Activated T-cell treated with anti-CD3 and anti-CD28 coated beads, Interleukin-2, amount 50 U/mL, for 1 hour (primary cell): ENCODE data around the gene SLC25A3.
"Not testable (repeated sequence)": the region's sequence is repeated elsewhere in the genome, so short reads cannot be mapped to it uniquely, and the experiment has no call there.

ENCODE experiments used
- DNase-seq: peaks from one replicate; pipeline ENCODE4 v3.0.0-alpha.2; 2020

SLC25A3 gene

DNA sequence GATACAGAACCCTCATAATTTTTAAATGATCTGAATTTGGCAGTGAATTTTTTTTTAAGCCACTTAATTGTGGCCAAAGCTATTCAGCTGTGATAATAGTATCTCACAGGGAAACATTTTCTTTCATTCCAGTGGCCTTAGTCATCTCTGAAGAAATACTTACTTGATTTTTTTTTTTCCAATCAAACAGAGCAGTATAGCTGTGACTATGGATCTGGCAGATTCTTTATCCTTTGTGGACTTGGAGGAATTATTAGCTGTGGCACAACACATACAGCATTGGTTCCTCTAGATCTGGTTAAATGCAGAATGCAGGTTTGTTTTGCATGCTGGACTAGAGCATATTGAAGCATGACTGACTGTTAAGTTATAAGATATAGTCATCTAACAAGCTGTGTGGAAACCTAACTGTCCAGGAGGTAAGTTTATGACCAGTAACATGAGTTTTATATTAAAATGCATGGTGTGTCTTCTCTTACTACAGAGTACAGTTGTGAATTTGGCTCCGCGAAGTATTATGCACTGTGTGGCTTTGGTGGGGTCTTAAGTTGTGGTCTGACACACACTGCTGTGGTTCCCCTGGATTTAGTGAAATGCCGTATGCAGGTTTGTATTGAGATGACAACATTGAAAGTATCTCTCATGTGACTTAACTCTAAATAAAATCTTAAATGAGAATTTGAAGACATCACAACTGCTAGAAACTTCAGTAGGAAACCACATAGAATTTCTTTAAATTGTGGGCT, 1.9 kb downstream of the SLC25A3 start:
- DNase-seq, result no peak

DNA sequence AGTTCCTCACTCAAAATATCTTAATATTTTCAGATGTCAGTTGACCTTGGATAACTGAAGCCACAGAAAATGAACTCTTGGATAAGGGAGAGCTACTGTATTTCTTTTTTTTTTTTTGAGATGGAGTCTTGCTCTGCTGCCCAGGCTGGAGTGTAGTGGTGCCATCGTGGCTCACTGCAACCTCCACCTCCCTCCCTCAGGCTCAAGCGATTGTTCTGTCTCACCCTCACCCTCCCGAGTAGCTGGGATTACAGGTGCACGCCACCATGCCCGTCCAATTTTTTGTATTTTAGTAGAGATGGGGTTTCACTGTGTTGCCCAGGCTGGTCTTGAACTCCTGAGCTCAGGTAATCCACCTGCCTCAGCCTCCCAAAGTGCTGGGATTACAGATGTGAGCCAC, 3.8 kb downstream of the SLC25A3 start:
- DNase-seq, result not testable (repeated sequence)

DNA sequence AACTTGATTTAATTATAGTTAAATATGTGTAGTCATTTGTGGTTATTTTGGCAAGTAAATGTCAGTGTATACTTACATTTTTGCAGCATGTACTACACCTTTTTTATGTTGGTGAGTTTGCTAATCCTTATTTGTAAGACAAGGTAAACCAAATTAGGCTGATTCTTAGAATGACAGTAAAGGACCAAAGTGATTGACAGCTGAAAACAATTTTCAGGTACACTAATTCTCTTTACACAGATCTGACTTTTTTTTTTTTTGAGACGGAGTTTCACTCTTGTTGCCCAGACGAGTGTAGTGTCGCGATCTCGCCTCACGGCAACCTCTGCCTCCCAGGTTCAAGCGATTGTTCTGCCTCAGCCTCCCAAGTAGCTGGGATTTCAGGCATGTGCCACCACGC, 8.4 kb downstream of the SLC25A3 start:
- no peak for DNase-seq

DNA sequence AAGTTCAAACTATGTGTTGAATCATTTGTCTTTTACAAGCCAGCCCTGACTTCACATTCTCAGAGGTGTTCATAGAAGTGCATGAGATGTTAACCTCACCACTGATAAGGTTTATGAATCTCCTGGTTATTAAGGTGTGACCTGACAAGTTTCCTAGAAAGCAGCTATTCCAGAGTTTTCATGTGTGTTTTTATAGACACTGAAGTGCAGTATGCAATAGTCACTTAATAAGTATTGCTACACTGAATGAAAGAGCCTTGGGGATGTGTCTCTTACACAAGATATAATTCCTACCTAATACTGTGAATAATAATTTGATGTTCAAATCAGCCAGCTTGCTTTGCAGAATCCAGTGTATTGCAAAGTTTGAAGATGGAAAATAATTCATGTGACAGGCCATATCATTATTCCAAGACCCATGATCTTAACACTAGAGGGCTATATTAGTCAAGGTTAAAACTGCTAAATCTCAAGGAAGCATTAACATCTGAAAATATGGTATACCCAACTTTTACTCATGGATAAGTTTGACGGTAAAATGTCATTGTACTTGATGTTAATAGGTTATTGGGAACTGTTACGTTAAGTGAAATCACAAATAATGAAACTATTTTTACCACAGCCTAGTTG, 13.0 kb downstream of the SLC25A3 start:
- no peak for DNase-seq

DNA sequence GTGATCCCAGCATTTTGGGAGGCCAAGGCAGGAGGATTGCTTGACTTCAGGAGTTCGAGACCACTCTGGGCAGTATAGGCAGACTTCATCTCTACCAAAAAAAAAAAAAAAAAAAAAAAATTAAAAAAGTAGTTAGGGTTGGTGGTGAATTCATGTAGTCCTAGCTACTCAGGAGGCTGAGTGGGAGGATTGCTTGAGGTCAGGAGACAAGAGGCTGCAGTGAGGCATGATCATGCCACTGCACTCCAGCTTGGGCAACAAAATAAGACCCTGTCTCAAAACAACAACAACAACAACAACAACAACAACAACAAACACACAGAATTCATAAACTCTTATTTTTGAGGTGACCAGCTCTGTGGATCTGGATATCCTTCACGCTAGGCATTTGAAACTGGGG, 17.1 kb downstream of the SLC25A3 start:
- DNase-seq, result no peak

DNA sequence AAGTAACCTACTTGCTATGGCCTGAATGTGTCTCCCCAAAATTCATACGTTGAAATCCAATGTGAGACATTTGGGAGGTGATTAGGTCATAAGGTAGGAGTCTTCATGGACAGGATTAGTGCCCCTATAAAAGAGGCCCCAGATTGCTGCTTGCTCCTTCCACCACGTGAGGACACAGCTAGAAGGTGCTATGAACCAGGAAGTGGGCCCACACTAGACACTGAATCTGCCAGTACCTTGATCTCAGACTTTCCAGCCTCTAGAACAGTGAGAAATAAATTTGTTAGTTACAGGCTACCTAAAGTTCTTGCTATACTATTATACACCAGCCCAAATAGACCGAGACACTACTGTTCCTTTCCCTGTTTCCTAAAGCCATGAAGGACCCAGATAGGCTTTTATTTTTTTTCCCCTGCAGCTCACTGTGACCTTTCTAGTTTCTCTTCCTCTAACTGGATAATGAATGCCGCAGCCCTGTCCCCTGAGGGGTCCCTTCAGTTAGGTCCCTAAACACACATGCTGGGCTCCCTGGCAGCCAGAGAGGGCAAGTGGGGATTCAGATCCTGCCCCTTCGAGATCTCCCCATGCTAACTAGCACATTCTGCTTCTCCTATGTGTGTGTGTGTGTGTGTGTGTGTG, 19.3 kb downstream of the SLC25A3 start:
- DNase-seq, result no peak

DNA sequence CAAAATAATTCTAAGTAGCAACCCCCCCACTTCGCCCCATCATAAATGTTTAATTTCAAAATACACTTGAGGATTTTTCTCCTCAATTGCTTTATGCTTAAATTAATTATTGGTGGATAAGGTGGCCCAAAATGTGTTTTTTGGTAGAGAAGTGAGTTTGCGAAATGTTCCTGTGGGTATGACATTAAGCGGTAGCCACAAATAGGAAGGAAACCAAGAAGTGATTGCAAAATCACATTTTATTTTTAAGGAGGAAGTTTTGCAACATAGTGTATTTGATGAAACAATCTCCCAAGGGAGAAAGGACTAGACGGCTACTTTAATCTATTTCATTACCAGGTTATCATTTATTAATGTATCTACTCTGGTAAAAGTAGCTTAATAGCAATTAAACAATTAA, 25.5 kb downstream of the SLC25A3 start:
- DNase-seq, result no peak

DNA sequence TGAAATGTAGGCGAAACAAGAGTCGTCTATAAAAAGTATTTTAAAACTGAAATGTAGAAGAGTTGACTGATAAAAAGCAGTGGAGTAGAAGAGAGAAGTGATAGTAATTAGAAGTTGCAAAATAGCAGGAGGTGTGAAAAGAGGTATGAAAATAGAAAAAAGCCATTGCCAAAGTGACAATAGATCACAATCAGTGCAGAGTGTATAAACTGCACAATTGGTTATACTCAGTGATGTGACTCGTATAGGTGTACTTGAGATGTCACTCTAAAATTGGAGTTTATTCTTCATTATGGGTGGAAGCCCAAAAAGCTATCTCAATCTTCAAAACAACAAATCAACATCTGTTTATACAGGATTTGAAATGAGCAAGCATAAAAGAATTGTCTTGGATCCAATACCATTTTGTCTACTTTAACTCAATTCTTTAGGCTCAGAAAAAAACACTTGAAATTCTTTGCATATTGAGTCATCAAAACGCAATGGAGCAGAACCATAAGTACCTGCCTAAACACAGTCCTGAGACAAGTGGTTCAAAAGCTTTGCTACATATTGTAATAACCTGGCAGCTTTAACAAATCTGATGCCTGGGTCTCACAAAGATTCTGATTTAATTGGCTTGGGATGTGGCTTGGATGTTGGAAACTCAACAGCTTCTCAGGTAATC, 42.3 kb downstream of the SLC25A3 start:
- DNase-seq, result no peak

DNA sequence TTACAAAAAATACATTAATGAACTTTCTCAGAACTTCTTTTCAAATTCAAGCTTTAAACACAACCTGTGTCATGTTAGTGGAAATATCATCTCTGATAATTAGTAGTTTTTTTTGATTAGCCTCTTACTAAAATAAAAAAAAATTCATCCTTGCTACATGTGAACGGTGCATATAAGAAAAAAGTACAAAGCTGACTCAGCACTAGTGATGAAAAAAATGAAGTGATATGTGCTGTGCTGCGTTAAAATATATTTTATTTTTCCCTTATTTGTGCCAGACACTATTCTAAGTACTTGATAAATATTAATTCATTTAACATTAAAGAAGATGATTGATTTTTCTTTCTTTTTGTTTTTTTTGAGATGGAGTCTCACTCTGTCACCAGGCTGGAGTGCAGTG, 43.6 kb downstream of the SLC25A3 start:
- no peak for DNase-seq

DNA sequence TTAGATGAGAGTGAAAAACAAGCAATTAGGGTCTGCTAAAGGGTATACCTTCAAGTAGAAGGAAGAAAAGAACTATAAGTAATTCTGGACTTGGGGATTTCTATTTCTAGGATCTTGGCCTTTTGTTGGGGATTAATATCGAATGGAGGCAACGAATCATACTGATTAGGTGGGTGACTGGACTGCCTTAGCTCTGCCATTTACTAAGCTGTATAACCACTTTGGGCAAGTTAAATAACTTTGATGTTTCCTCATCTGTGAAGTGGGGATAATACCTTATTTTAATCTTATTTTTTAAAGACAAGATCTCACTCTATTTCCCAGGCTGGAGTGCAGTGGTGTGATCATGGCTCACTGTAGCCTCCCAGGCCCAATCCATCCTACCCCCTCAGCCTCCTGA, 44.5 kb downstream of the SLC25A3 start:
- no peak for DNase-seq

DNA sequence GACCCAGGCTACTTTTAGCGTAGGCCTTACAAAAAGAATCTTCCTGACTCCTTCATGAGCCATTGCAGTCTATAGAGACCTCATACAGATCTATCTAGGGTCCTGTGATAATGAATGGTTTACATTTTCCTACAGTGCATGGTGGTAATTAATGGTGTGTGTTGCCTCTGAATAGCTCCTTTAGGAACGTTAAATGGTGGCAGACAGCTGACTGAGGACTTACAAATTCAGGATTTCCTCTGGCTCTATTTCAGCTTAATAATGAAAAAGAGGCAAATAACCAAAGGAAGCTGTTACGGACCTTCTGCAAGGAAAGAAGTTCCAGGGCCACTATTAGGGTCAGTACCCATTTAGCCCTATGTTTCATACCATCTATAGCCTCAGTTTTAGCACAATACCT, 46.0 kb downstream of the SLC25A3 start:
- DNase-seq, result no peak

DNA sequence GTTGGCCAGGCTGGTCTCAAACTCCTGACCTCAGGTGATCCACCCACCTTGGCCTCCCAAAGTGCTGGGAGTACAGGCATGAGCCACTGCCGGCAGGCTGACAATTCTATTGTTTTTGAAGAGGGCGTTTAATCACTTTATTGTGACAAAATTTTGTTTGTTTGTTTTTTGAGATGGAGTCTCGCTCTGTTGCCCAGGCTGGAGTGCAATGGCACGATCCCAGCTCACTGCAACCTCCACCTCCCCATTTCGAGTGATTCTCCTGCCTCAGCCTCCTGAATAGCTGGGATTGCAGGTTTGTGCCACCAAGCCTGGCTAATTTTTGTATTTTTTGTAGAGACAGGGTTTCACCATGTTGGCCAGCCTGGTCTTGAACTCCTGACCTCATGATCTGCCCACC, 49.3 kb downstream of the SLC25A3 start:
- DNase-seq, result not testable (repeated sequence)

DNA sequence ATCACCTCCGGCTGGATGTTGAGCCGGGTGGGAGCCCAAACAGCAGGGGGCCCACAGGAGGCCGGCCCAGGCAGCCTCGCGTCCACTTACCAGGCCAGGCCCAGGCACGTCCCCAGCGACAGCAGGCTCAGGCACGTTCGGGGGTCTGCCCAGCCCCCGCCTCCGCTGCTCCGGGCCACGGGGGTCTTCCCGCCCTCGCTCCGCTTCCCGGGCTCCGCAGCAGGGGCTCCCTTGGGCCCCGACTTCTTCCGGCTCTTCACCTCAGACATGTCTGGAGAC, 50.9 kb downstream of the SLC25A3 start:
- no peak for DNase-seq

DNA sequence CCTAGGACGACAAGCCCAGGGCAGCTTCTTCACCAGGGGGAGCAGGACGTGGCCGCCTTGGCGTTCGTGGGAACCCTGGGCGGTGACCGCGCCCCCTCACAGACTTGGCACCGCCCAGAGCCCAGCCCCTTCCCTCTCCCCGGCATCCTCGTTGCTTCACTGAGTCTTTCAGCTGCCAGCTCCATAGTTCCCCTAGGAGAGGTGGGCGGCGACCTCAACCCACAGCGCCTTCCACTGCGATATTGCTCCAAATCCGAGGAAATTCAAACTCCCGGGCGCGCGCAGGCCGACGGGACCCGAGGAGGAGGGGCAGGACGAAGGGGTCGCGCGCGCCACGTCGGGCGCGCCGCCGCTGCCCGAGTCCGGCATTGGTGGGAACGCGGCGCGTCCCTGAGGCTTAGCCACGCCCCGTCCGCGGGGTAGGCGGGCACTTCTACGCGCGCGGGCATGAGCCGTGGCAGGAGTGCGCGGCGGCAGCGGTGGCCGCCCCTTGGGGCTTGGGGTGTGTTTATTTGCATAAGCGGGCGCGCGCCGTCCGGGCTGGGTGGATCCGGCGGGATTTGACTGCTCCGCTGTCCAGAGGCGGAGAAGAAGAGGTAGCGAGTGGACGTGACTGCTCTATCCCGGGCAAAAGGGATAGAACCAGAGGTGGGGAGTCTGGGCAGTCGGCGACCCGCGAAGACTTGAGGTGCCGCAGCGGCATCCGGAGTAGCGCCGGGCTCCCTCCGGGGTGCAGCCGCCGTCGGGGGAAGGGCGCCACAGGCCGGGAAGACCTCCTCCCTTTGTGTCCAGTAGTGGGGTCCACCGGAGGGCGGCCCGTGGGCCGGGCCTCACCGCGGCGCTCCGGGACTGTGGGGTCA, 51.5 kb downstream of the SLC25A3 start, which contains the start of the genes APAF1 and IKBIP:
APAF1 (plus strand) TSS at position 579 of the 860 bp plus-strand sequence. CDS start 3,070 bp downstream, outside the sequence.
IKBIP (minus strand) TSS at position 77 of the 860 bp plus-strand sequence. CDS start 87 bp downstream, outside the sequence.
- DNase-seq, result peak; percentile 99

DNA sequence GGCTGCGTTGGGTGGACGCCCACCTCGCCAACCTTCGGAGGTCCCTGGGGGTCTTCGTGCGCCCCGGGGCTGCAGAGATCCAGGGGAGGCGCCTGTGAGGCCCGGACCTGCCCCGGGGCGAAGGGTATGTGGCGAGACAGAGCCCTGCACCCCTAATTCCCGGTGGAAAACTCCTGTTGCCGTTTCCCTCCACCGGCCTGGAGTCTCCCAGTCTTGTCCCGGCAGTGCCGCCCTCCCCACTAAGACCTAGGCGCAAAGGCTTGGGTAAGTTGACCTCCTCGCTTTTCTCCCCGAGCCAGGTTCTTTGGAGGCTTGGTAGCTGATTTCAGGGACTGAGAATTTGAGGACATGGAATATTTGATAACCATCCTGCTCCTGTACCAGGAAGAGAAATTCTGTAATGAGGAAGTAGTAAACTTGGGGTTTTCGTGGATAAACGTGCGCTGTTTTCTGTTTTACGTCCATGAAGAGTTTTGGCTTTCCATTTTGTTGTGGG, 52.1 kb downstream of the SLC25A3 start:
- DNase-seq, result no peak

DNA sequence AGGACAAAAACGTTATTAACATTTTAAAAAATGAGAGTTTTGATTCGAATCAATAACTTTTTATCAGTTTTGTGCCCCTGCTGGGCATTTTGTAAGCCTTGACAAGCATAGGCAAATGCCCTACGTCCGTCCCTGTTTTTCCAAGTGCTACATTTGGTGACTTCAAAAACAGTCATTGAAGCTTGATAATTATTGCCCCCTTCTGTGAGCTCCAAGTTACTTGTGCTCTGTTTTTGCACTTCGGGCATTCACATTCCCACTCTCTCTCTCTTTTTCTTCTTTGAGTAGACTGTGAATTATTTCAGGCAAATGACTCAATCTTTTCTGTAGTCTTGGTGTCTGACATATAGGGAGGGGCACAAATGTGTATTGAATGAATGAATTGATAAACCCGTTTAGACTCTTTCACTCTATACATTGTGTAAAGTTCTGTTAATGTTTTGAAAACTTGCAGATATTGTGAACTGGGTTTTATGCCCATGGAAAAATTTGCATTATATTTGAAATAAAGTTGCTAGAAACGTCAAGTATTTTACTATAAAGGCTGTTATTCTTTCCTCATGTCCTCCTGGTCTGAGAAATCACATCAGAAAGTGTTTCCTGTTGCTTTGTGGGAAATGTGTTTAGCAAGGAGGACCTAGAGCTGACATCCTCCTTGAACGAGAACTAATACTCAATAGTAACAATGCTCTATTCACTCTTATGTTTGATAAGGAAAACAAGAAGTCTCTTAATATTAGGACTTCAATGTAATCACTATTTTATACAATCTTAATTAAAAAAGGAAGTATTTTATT, 53.0 kb downstream of the SLC25A3 start:
- no peak for DNase-seq

DNA sequence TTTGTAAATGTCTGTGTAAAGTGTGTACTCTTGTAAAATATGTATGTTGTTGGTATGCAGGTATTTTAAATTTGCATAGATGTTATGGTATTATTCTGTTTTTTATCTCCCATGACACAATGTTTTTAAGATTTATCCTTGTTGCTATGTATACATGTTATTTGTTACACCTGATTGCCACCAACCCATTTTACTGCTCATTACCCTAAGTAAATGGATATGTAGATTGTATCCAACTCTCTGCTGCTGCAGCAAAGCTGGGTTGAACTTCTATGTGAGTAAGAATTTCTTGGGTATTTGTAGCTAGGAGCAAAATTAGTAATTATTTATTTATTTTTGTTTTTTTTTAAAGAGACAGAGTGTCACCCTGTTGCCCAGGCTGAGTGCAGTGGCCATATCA, 57.8 kb downstream of the SLC25A3 start:
- DNase-seq, result no peak

DNA sequence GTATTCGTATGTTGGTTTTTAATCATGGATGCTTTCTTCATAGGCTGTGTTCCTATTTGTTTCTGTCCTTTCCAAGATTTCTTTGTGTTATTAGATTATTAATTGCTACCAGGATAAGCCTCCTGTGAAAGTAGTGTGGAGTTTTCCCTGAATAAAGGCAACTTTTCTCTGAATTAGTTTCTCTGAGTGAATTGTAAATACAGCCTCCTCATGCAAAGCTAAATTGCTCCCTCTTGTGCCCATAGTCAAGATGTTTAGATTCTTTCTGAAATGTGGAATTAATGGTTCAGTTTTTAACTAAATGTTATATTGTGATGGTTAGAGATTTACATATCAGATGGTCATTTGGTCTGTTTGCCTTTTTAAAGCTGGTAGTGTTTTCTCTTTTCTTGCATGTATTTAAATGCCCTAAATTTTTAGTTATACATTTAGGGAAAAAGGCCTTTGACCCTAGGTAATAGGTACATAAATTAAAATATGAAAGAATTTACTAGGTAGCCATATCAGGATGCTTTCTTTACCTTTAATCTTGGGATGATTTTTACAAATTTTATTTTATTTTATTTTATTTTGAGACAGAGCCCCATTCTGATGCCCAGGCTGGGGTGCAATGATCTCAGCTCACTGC, 60.5 kb downstream of the SLC25A3 start:
- no peak for DNase-seq
